Gastrocnemius medialis (tissue), 4 donors: ENCODE results near the gene DCDC2C. TPM values are rescaled to one million over a fixed set of nuclear protein-coding genes. Genes with fewer than 3 reads are reported as not detected.

Source experiments
- ATAC-seq, 2 donors: fragments of 150-250 bp; one replicate each; pipeline ENCODE4 v1.9.1; 2016
- DNase-seq, 2 donors: peaks; one replicate each; pipeline ENCODE4 v3.0.0-alpha.2; 2019
- H3K27ac ChIP-seq, 4 donors: fragments of 200-600 bp; sonication (generic); 1 replicate in 1 of 4; 2 replicates in 3 of 4; pipeline ENCODE4 v1.5.1; 2016 to 2018; ENCODE audit warnings: mild to moderate bottlenecking in 2 of 4, moderate library complexity in 1 of 4
- H3K27me3 ChIP-seq, 3 donors: fragments of 200-600 bp; sonication (generic) in 2 of 3; 1 replicate in 1 of 3; 2 replicates in 2 of 3; pipeline versions ENCODE4 v1.5.1 to v1.6.0; 2016 to 2019; ENCODE audit warnings: mild to moderate bottlenecking in 1 of 3, moderate library complexity in 1 of 3
- H3K36me3 ChIP-seq, 2 donors: fragments of 200-600 bp; sonication (generic) in 1 of 2; one replicate each; pipeline ENCODE4 v1.5.1; 2017 to 2018
- H3K4me1 ChIP-seq, 2 donors: fragments of 200-600 bp; sonication (generic) in 1 of 2; one replicate each; pipeline ENCODE4 v1.5.1; 2016 to 2017; ENCODE audit warnings: mild to moderate bottlenecking in 2 of 2
- H3K4me3 ChIP-seq, 4 donors: fragments of 200-600 bp; sonication (generic) in 3 of 4; 1 replicate in 1 of 4; 2 replicates in 3 of 4; pipeline ENCODE4 v1.5.1; 2016 to 2019; ENCODE audit warnings: mild to moderate bottlenecking in 2 of 4
- H3K9me3 ChIP-seq, 3 donors: fragments of 200-600 bp; sonication (generic) in 2 of 3; 1 replicate in 1 of 3; 2 replicates in 2 of 3; pipeline ENCODE4 v1.5.1; 2016 to 2019
- POLR2A ChIP-seq, 2 donors: fragments of 450-650 bp; IDR thresholded peaks; one replicate each; pipeline ENCODE4 v1.6.1; 2017; ENCODE audit warnings: antibody characterized with exemption in 2 of 2, mild to moderate bottlenecking in 2 of 2, moderate library complexity in 2 of 2
- in situ Hi-C, 4 donors: fragments of 200-750 bp; cut with MboI; loops; one replicate each; pipeline versions ENCODE4 v1.15.0 to v1.8.0; 2017; ENCODE audit warnings: low sequenced_read_pairs in 4 of 4
- intact Hi-C: fragments of 100-400 bp; cut with DNase I; formaldehyde crosslinking; loops from one replicate; pipeline ENCODE4 v1.15.1; 2023; ENCODE audit warnings: low total_unique reads
- total RNA-seq, 4 donors: library from RNA; depleted of rRNA; stranded (reverse); fragments of >200 nt; gene quantifications; one replicate each; pipeline versions ENCODE4 v1.1.0 to v1.2.3, GENCODE V29; 2016
- TF ChIP-seq, protein P1 (sequence below), 5 experiments: fragments of 450-650 bp in 3 of 5; fragments of 200-600 bp in 2 of 5; sonication (generic) in 2 of 5; IDR thresholded peaks in 4 of 5; conservative IDR thresholded peaks in 1 of 5; 1 replicate in 4 of 5; 2 replicates in 1 of 5; pipeline ENCODE4 v1.5.1; 2016 to 2019; ENCODE audit warnings: antibody characterized with exemption in 5 of 5, mild to moderate bottlenecking in 3 of 5, moderate library complexity in 3 of 5

Gene DCDC2C
- total RNA-seq, 4 donors from 2014 or later, result not detected

DNA sequence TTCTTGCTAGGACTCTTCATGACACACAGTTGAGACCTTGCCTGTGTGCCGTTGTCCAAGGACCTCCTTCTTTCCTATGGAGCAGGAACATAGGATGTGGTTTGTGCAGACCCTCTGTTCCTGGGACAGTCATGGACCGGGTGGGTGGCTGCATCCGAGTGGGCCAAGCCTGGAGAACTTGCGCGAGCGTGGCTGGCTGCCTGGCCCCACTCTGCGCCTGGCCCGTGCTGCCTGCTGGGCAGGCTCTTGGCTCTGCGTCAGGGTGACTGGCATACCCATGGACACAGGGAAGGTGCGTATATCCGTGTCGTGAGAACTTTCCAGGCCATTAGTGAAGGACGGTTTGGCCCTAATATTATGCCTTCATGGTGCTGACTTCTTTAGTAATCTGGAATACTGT is 68.2 kb downstream of the DCDC2C start:
- DNase-seq (no peak), ATAC-seq (no peak)
- H3K9me3 ChIP-seq, result no peaks in the 10 kb centered on the region
- no peaks in the 10 kb centered on the region for H3K4me1 ChIP-seq
- H3K27me3 ChIP-seq, result no peaks in the 10 kb centered on the region
- no peak overlapping the region for H3K27ac ChIP-seq
- H3K36me3 ChIP-seq, result no peaks in the 10 kb centered on the region
- intact Hi-C loops, result no loop called here
- TF ChIP-seq, protein P1, sequence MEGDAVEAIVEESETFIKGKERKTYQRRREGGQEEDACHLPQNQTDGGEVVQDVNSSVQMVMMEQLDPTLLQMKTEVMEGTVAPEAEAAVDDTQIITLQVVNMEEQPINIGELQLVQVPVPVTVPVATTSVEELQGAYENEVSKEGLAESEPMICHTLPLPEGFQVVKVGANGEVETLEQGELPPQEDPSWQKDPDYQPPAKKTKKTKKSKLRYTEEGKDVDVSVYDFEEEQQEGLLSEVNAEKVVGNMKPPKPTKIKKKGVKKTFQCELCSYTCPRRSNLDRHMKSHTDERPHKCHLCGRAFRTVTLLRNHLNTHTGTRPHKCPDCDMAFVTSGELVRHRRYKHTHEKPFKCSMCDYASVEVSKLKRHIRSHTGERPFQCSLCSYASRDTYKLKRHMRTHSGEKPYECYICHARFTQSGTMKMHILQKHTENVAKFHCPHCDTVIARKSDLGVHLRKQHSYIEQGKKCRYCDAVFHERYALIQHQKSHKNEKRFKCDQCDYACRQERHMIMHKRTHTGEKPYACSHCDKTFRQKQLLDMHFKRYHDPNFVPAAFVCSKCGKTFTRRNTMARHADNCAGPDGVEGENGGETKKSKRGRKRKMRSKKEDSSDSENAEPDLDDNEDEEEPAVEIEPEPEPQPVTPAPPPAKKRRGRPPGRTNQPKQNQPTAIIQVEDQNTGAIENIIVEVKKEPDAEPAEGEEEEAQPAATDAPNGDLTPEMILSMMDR (IDR thresholded peaks at IDR 0.05 in 4 of 5, conservative IDR thresholded peaks at IDR 0.05 in 1 of 5), result no peak
- TF ChIP-seq POLR2A (IDR thresholded peaks at IDR 0.05), result no peak
- H3K4me3 ChIP-seq, result no peak overlapping the region
- in situ Hi-C loops, result no loop called here

- Histone ChIP-seq H3K4me1 (no peaks in the 10 kb centered on the region), H3K27ac (no peak overlapping the region), H3K27me3 (no peaks in the 10 kb centered on the region), H3K36me3 (no peaks in the 10 kb centered on the region), H3K4me3 (no peak overlapping the region), H3K9me3 (no peaks in the 10 kb centered on the region)
- intact Hi-C loops, result no loop called here
- DNase-seq, result no peak
- no peak for TF ChIP-seq POLR2A (IDR thresholded peaks at IDR 0.05)
- TF ChIP-seq, protein P1 (IDR thresholded peaks at IDR 0.05 in 4 of 5, conservative IDR thresholded peaks at IDR 0.05 in 1 of 5), result no peak
- no peak for ATAC-seq
- in situ Hi-C loops, result no loop called here
Observed at GRCh38 chr2:3774336-3774735, 71.0 kb downstream of the DCDC2C start.

DNA sequence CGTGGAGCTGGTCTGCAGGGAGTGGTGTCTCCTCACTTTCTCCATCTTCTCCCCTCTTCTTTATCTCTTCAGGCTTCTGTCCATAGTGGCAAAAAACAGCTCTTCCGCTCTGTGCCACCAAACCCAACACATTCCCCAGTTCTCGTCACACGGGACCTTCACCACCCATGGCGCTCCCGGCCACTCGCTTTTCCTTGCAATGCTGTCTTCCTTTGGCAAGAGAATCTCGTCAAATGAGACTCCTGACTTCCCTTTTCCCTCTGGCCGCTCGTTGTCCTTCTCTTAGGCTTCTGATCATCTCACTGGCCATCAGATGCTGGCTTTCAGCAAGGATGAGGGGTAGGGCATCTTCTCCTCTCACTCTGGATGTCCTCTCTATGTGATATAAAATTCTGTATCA is 72.9 kb downstream of the DCDC2C start:
- DNase-seq, result no peak
- TF ChIP-seq, protein P1 (IDR thresholded peaks at IDR 0.05 in 4 of 5, conservative IDR thresholded peaks at IDR 0.05 in 1 of 5), result no peak
- TF ChIP-seq POLR2A (IDR thresholded peaks at IDR 0.05), result no peak

GRCh38 chr2:3777966-3778365 is 74.6 kb downstream of the DCDC2C start:
- intact Hi-C loops (no loop called here), in situ Hi-C loops (no loop called here)
- H3K27me3 ChIP-seq, result peaks cover 0 to 3% (median 0%) of the 10 kb centered on the region in 3 donors
- H3K36me3 ChIP-seq, result no peaks in the 10 kb centered on the region
- no peak overlapping the region for H3K27ac ChIP-seq
- no peaks in the 10 kb centered on the region for H3K9me3 ChIP-seq
- no peak overlapping the region for H3K4me3 ChIP-seq
- TF ChIP-seq, protein P1 (IDR thresholded peaks at IDR 0.05 in 4 of 5, conservative IDR thresholded peaks at IDR 0.05 in 1 of 5), result no peak
- no peak for TF ChIP-seq POLR2A (IDR thresholded peaks at IDR 0.05)
- DNase-seq (no peak), ATAC-seq (no peak)
- no peaks in the 10 kb centered on the region for H3K4me1 ChIP-seq

More for the DNA sequence above, 72.9 kb downstream of the DCDC2C start:
- no peaks in the 10 kb centered on the region for H3K36me3 ChIP-seq
- no peaks in the 10 kb centered on the region for H3K9me3 ChIP-seq
- intact Hi-C loops (no loop called here), in situ Hi-C loops (no loop called here)
- H3K27ac ChIP-seq, result no peak overlapping the region
- H3K27me3 ChIP-seq, result peaks cover 0 to 3% (median 0%) of the 10 kb centered on the region in 3 donors
- no peaks in the 10 kb centered on the region for H3K4me1 ChIP-seq
- no peak overlapping the region for H3K4me3 ChIP-seq
- no peak for ATAC-seq

- no peak overlapping the region for H3K4me3 ChIP-seq
- no peaks in the 10 kb centered on the region for H3K9me3 ChIP-seq
- DNase-seq (no peak), ATAC-seq (no peak)
- peaks cover 0 to 3% (median 0%) of the 10 kb centered on the region in 3 donors for H3K27me3 ChIP-seq
- no peak overlapping the region for H3K27ac ChIP-seq
- no peaks in the 10 kb centered on the region for H3K36me3 ChIP-seq
- in situ Hi-C loops (no loop called here), intact Hi-C loops (no loop called here)
- H3K4me1 ChIP-seq, result no peaks in the 10 kb centered on the region
- TF ChIP-seq POLR2A (IDR thresholded peaks at IDR 0.05), result no peak
- TF ChIP-seq, protein P1 (IDR thresholded peaks at IDR 0.05 in 4 of 5, conservative IDR thresholded peaks at IDR 0.05 in 1 of 5), result no peak
Observed at GRCh38 chr2:3778851-3779495, 75.6 kb downstream of the DCDC2C start.
